ENCODE results near the gene TUBGCP4. TPM values are rescaled to one million over a fixed set of nuclear protein-coding genes. Genes with fewer than 3 reads are reported as not detected.

TUBGCP4 gene
- total and polyA plus RNA-seq, 9 of the 15 experiments (the other 6 are each of a cell fraction or from before 2014, with no cell fraction given), result 10.7 to 50.2 (median 29.6) TPM

DNA sequence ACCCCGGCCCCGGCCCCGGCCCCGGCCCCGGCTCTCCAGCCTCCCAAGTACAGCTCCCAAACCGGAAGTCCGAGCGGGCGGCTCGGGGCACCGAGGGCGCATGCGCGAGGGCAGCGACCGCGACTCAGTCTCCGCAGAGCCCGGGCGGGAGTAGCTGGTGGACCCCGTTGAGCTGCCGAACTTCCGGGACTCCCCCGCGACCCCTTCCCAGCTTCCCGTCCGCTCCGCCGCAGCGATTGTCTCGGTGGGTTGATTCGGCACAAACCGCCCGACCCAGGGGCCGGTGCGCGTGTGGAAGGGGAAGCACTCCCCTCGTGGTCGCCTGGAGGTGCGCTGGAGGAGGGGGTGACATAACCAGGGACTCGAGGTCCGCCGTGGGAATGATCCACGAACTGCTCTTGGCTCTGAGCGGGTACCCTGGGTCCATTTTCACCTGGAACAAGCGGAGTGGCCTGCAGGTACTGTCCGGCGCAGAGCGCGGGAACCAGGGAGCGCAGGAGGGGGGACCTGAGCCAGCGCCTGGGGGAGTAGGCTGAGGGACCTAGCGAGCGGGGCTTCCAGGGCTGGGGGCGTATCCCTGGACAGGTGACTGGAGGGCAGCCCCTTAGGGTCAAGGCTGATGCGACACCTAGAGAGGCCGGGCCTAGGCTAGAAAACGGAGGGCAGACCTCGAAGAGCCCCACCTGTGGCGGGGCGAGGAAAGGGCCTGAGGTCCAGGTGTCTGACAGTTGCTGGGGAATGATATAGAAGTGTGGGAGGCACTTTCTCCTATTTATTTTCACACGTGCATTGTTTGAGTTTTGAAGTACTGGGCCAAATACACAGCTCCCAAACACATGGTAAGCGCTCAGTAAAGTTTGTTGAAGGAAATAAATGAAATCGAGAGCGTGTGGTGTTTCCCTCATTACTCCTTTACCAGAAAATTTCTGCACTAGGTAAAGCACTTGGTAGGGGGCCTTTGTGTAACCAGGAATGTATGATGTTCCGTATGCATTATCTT lies at the start of gene TUBGCP4, which contains the start of gene ZSCAN29 (continued):
- TF ChIP-seq SLC30A9 (CRISPR knock-in tag; IDR thresholded peaks at IDR 0.05), result no peak
- TF ChIP-seq MLLT1 (IDR thresholded peaks at IDR 0.05), result peak in 1 of 2 experiments; percentile 42; a peak in 1 of 4 replicates
- TF ChIP-seq EZH2 (IDR thresholded peaks at IDR 0.05; ENCODE audit: borderline replicate concordance, low read depth, low read length), result no peak
- TF ChIP-seq HMGN3 (IDR thresholded peaks at IDR 0.05; ENCODE audit: borderline replicate concordance, extremely low read depth, insufficient read length, low read depth, low read length), result no peak
- peak; percentile 3; the same call in 1 of the 2 replicates for TF ChIP-seq ETV1 (tag; conservative IDR thresholded peaks at IDR 0.05; ENCODE audit: low read depth)
- no peak for TF ChIP-seq GTF2A2 (tag; IDR thresholded peaks at IDR 0.05)
- TF ChIP-seq ZNF445 (CRISPR knock-in tag; IDR thresholded peaks at IDR 0.05; ENCODE audit: low read depth), result no peak
- TF ChIP-seq MAX (CRISPR knock-in tag; IDR thresholded peaks at IDR 0.05), result peak; percentile 90
- TF ChIP-seq MAFF (IDR thresholded peaks at IDR 0.05; ENCODE audit: low read length), result no peak
- peak; percentile 48 to 71 for TF ChIP-seq E2F6 (IDR thresholded peaks at IDR 0.05; ENCODE audit: borderline replicate concordance in 1 of 2, extremely low read depth in 1 of 2, insufficient read depth in 1 of 2, insufficient read length in 1 of 2, low read depth in 1 of 2, low read length in 1 of 2, poor library complexity in 1 of 2, severe bottlenecking in 1 of 2)
- TF ChIP-seq, protein P1, sequence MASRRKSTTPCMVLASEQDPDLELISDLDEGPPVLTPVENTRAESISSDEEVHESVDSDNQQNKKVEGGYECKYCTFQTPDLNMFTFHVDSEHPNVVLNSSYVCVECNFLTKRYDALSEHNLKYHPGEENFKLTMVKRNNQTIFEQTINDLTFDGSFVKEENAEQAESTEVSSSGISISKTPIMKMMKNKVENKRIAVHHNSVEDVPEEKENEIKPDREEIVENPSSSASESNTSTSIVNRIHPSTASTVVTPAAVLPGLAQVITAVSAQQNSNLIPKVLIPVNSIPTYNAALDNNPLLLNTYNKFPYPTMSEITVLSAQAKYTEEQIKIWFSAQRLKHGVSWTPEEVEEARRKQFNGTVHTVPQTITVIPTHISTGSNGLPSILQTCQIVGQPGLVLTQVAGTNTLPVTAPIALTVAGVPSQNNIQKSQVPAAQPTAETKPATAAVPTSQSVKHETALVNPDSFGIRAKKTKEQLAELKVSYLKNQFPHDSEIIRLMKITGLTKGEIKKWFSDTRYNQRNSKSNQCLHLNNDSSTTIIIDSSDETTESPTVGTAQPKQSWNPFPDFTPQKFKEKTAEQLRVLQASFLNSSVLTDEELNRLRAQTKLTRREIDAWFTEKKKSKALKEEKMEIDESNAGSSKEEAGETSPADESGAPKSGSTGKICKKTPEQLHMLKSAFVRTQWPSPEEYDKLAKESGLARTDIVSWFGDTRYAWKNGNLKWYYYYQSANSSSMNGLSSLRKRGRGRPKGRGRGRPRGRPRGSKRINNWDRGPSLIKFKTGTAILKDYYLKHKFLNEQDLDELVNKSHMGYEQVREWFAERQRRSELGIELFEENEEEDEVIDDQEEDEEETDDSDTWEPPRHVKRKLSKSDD (conservative IDR thresholded peaks at IDR 0.05; ENCODE audit: low read length), result no peak
- TF ChIP-seq SIX5 (IDR thresholded peaks at IDR 0.05; ENCODE audit: borderline replicate concordance in 1 of 2, insufficient read depth in 1 of 2, low read depth in 1 of 2, low read length in 2 of 2), result no peak
- no peak for TF ChIP-seq ZNF197 (CRISPR knock-in tag; IDR thresholded peaks at IDR 0.05; ENCODE audit: low read depth)
- no peak for TF ChIP-seq ZKSCAN1 (IDR thresholded peaks at IDR 0.05; ENCODE audit: low read depth, low read length)
- no peak for TF ChIP-seq PHB (CRISPR knock-in tag; IDR thresholded peaks at IDR 0.05)
- TF ChIP-seq ZNF384 (IDR thresholded peaks at IDR 0.05; ENCODE audit: low read depth, low read length), result no peak
- TF ChIP-seq, protein P2, sequence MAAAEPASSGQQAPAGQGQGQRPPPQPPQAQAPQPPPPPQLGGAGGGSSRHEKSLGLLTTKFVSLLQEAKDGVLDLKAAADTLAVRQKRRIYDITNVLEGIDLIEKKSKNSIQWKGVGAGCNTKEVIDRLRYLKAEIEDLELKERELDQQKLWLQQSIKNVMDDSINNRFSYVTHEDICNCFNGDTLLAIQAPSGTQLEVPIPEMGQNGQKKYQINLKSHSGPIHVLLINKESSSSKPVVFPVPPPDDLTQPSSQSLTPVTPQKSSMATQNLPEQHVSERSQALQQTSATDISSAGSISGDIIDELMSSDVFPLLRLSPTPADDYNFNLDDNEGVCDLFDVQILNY (CRISPR knock-in tag; IDR thresholded peaks at IDR 0.05), result no peak
- no peak for TF ChIP-seq ZNF696 (CRISPR knock-in tag; conservative IDR thresholded peaks at IDR 0.05)
- TF ChIP-seq CREBBP (IDR thresholded peaks at IDR 0.05; ENCODE audit: low read depth, low read length), result no peak
- peak; percentile 94 for TF ChIP-seq POLR2G (IDR thresholded peaks at IDR 0.05; ENCODE audit: low read depth, low read length)

All from K562 (cell line).